Adrenal gland (tissue), 12 donors: ENCODE results near the gene NDUFS6. TPM values are rescaled to one million over a fixed set of nuclear protein-coding genes. Genes with fewer than 3 reads are reported as not detected.

Experiments used
- DNase-seq, 7 donors: peaks; one replicate each; pipeline ENCODE4 v3.0.0-alpha.2; 2019 to 2020
- H3K27ac ChIP-seq, 5 donors: fragments of 200-600 bp; sonication (generic) in 4 of 5; 1 replicate in 3 of 5; 2 replicates in 2 of 5; pipeline versions ENCODE4 v1.5.1 to v1.8.0; 2016 to 2020; ENCODE audit warnings: mild to moderate bottlenecking in 1 of 5
- H3K27me3 ChIP-seq: fragments of 200-600 bp; 2 replicates; pipeline ENCODE4 v1.8.0; 2021
- H3K36me3 ChIP-seq, 2 donors: fragments of 200-600 bp; replicated peaks in 1 of 2; 1 replicate in 1 of 2; 2 replicates in 1 of 2; pipeline versions ENCODE4 v1.5.1 to v1.8.0; 2018 to 2022
- H3K4me1 ChIP-seq, 2 donors: fragments of 200-600 bp; replicated peaks in 1 of 2; 1 replicate in 1 of 2; 2 replicates in 1 of 2; pipeline versions ENCODE4 v1.5.1 to v1.8.0; 2018 to 2021
- H3K4me3 ChIP-seq, 4 donors: fragments of 200-600 bp; sonication (generic) in 3 of 4; one replicate each; pipeline ENCODE4 v1.5.1; 2016 to 2018
- H3K9me3 ChIP-seq, 3 donors: fragments of 200-600 bp; sonication (generic) in 1 of 3; replicated peaks in 1 of 3; 1 replicate in 2 of 3; 2 replicates in 1 of 3; pipeline versions ENCODE4 v1.5.1 to v1.8.0; 2016 to 2021
- POLR2A ChIP-seq, 2 donors: fragments of 450-650 bp; IDR thresholded peaks; one replicate each; pipeline ENCODE4 v1.6.1; 2017; ENCODE audit warnings: antibody characterized with exemption in 2 of 2, mild to moderate bottlenecking in 2 of 2, moderate library complexity in 1 of 2
- WGBS, 4 donors: extraction: QIAGEN DNeasy Blood & Tissue Kit in 2 of 4; methylation state at CpG; one replicate each; pipeline versions ENCODE4 v1.1.5 to v1.1.7; 2013 to 2017; 5-methylcytosine and 5-hydroxymethylcytosine counted together
- intact Hi-C, 2 donors: fragments of 100-400 bp; cut with DNase I; formaldehyde crosslinking; loops; one replicate each; pipeline versions ENCODE4 v1.14.1 to v1.15.0; 2022 to 2023
- polyA plus RNA-seq, 3 donors: library from polyadenylated mRNA; stranded (reverse); fragments of 200-250 nt in 2 of 3; fragments of 350-450 nt in 1 of 3; fragmentation: Illumina TruSeq in 1 of 3; extraction: RNeasy Lipid Tissue Mini Kit (QIAGEN cat#74804) in 1 of 3; gene quantifications; one replicate each; pipeline ENCODE4 v1.2.3, GENCODE V29; 2013 to 2014
- total RNA-seq, 9 donors: library from RNA; depleted of rRNA in 4 of 9; stranded (reverse); fragments of >200 nt in 4 of 9; fragments of 120-200 nt in 1 of 9; fragmentation: NEBNext Ultra II Directional in 1 of 9; extraction: Animal tissue kit (Norgen Biotek cat#: 25700) in 1 of 9; gene quantifications; one replicate each; pipeline versions ENCODE4 v1.1.0 to v1.2.4, GENCODE V29; 2013 to 2023
- TF ChIP-seq, protein P1 (sequence below), 6 experiments: fragments of 450-650 bp in 4 of 6; fragments of 200-600 bp in 2 of 6; sonication (generic) in 1 of 6; IDR thresholded peaks; 1 replicate in 5 of 6; 2 replicates in 1 of 6; pipeline versions ENCODE4 v1.5.1 to v1.8.0; 2016 to 2021; ENCODE audit warnings: antibody characterized with exemption in 6 of 6, mild to moderate bottlenecking in 2 of 6, moderate library complexity in 1 of 6
- donor health status: healthy with polysubstance abuse.
- donor health status: Bipolar disorder and iron deficiency.
- donor health status: DM: yes; HTN: yes; CAD: no.
- donor health status: DM: no; HTN: no; CAD: no.
- donor health status: DM: no; HTN: no; CAD: no.
- donor health status: DM: yes; HTN: yes; CAD: no.

The NDUFS6 gene
- total and polyA plus RNA-seq, 12 donors: 23.3 to 75.8 (median 37.9) TPM

DNA sequence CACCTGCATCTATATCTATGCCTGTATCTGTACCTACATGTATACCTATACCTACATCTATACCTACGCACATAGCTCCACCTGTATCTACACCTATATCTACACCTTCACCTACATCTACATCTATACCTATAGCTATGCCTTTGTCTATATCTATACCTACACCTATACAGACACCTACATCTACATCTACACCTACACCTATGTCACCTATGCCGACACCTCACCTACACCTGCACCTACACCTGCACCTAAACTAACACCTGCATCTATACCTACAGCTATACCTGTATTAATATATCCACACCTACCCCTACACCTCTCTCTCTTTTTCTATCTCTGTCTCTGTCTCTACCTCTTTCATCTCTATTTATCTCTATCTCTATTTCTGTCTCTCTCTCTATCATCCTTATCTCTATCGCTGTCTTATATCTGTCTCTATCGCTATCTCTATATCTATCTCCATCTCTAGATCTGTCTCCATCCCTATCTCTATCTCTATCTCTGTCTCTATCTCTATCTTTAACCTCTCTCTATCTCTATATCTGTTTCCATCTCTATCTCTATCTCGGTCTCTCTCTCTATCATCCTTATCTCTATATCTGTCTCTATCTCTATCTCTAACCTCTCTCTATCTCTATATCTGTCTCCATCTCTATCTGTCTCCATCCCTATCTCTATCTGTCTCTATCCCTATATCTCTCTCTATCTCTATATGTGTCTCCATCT is 43.7 kb downstream of the NDUFS6 start:
- TF ChIP-seq, protein P1, sequence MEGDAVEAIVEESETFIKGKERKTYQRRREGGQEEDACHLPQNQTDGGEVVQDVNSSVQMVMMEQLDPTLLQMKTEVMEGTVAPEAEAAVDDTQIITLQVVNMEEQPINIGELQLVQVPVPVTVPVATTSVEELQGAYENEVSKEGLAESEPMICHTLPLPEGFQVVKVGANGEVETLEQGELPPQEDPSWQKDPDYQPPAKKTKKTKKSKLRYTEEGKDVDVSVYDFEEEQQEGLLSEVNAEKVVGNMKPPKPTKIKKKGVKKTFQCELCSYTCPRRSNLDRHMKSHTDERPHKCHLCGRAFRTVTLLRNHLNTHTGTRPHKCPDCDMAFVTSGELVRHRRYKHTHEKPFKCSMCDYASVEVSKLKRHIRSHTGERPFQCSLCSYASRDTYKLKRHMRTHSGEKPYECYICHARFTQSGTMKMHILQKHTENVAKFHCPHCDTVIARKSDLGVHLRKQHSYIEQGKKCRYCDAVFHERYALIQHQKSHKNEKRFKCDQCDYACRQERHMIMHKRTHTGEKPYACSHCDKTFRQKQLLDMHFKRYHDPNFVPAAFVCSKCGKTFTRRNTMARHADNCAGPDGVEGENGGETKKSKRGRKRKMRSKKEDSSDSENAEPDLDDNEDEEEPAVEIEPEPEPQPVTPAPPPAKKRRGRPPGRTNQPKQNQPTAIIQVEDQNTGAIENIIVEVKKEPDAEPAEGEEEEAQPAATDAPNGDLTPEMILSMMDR (IDR thresholded peaks at IDR 0.05): no peak
- intact Hi-C loops: no loop called here
- no peak overlapping the region for H3K4me3 ChIP-seq
- DNase-seq: no peak
- WGBS, 4 donors: 82 to 88% (median 85%) methylated on average over 5 of the region's 5 CpGs
- H3K9me3 ChIP-seq: no peaks in the 10 kb centered on the region
- no peak overlapping the region for H3K27ac ChIP-seq
- no peaks in the 10 kb centered on the region for H3K36me3 ChIP-seq
- no peaks in the 10 kb centered on the region for H3K4me1 ChIP-seq
- no peaks in the 10 kb centered on the region for H3K27me3 ChIP-seq

GRCh38 chr5:1845696-1846095 is 44.5 kb downstream of the NDUFS6 start:
- H3K36me3 ChIP-seq: no peaks in the 10 kb centered on the region
- no peak overlapping the region for H3K27ac ChIP-seq
- intact Hi-C loops: no loop called here
- WGBS, 4 donors: 50 to 94% (median 83%) methylated on average over 1 of the region's 1 CpG
- no peak for DNase-seq
- no peak overlapping the region for H3K4me3 ChIP-seq
- TF ChIP-seq POLR2A (IDR thresholded peaks at IDR 0.05): no peak
- TF ChIP-seq, protein P1 (IDR thresholded peaks at IDR 0.05): no peak
- H3K4me1 ChIP-seq: no peaks in the 10 kb centered on the region
- H3K9me3 ChIP-seq: no peaks in the 10 kb centered on the region
- H3K27me3 ChIP-seq: no peaks in the 10 kb centered on the region

DNA sequence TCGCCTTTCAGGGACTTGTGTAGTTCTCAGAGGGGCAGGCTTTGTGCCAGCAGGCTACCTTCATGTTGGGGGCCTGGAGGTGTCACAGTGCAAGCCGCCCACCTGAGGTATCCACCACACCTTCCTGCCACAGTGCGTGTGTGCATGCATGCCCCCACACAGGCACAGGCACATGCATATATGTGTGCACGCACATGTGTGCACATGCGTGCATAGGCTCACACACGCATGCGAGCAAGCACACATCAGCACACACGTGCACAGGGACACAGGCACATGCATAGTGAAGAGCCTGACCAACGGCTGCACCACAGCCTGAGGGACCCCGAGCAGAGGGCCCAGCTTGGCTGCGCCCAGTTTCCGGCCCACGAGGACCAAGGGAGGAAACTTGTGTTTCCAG is 45.4 kb downstream of the NDUFS6 start:
- Histone ChIP-seq H3K27ac (no peak overlapping the region), H3K36me3 (no peaks in the 10 kb centered on the region), H3K27me3 (peaks cover 4% of the 10 kb centered on the region), H3K4me1 (no peaks in the 10 kb centered on the region), H3K9me3 (no peaks in the 10 kb centered on the region), H3K4me3 (no peak overlapping the region)
- intact Hi-C loops: no loop called here
- no peak for TF ChIP-seq POLR2A (IDR thresholded peaks at IDR 0.05)
- TF ChIP-seq, protein P1 (IDR thresholded peaks at IDR 0.05): no peak
- no peak for DNase-seq
- WGBS, 4 donors: 81 to 95% (median 85%) methylated on average over 7 to 13 of the region's 13 CpGs

DNA sequence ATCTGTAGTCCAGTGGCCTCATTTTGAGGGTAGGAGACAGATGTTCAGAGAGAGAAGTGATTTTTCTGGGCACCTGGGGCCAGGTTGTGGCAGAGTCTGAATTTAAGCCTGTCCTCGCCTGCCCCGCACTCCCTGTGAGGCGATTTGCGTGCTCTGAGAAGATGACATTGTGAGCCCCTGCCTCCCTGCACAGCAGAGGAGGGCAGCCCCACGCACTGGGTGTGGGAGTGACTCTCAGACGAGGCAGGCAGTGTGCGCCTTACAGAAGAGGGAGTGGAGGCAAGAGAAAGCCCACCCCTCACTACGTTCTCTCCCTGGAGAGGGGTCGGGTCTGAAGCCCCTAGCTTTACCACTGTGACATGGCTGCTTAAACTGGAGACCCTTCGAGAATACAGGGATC is 45.8 kb downstream of the NDUFS6 start:
- no peak for DNase-seq
- TF ChIP-seq POLR2A (IDR thresholded peaks at IDR 0.05): no peak
- TF ChIP-seq, protein P1 (IDR thresholded peaks at IDR 0.05): no peak
- Histone ChIP-seq H3K36me3 (no peaks in the 10 kb centered on the region), H3K4me3 (no peak overlapping the region), H3K4me1 (no peaks in the 10 kb centered on the region), H3K27ac (no peak overlapping the region), H3K27me3 (peaks cover 4% of the 10 kb centered on the region), H3K9me3 (no peaks in the 10 kb centered on the region)
- intact Hi-C loops: no loop called here
- 62 to 75% (median 64%) methylated on average over 5 to 10 of the region's 10 CpGs for WGBS, 4 donors
